ENCODE data around the gene MTHFSD. TPM values are rescaled to one million over a fixed set of nuclear protein-coding genes. Genes with fewer than 3 reads are reported as not detected.

The MTHFSD gene
- polyA plus RNA-seq, 1 donor from 2014 or later: 25.0 TPM

DNA sequence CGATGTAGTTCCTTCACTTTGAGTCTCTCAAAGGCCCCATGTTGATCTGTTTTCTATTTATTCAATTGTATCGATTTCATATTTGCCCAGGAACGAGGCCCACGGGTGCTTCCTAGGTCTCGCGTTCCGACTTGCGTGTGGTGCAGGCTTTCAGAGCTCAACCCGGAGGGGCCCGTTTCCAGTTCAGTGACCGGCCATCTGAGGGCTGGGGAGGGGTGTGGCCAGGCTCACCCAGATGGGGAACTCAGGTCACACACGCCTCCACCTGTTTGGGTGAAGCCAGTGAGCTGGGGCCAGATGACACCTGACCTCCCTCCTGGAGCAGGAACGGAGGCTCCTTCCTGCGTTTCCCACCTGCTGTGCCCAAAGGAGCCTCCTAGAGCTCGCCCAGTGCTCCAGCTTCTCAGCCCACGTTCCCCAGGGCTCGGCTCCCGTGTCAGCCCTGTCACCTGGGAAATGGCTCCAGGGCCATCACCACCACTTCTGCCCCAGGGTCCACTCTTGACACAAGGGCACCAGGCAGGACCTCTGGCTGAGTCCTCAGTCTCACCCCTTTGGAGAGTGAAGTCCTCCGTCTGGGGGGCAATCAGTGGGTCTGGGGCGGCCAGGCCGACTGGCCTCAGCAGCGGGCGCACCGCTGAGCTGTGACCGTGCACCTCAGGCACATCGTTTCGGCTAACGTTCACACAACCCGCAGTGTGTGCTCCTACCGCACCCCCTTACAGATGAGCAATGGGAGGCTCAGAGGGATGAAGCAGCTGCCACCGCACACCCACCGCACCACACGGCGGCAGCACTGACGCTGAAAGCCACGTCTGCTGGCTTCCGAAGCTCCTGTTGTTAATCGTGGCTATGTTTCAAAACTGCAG lies 26.7 kb downstream of the MTHFSD start:
- H3F3A ChIP-seq (ENCODE audit: insufficient read depth, low read length, poor library complexity, severe bottlenecking): no peaks in the 10 kb centered on the region
- no peaks in the 10 kb centered on the region for H3K9me3 ChIP-seq (ENCODE audit: low read length)
- H3K27me3 ChIP-seq (ENCODE audit: insufficient read depth, low read depth, low read length): no peaks in the 10 kb centered on the region
- no peak overlapping the region for H3K4me3 ChIP-seq (ENCODE audit: low read length)
- no peaks in the 10 kb centered on the region for H3K9me2 ChIP-seq (ENCODE audit: insufficient read depth, low read length)
- H4K20me1 ChIP-seq (ENCODE audit: insufficient read depth): no peaks in the 10 kb centered on the region
- no peak overlapping the region for H2AFZ ChIP-seq (ENCODE audit: low read depth, low read length)
- no peaks in the 10 kb centered on the region for H3K36me3 ChIP-seq (ENCODE audit: insufficient read depth, low read length)
- no peak overlapping the region for H3K4me2 ChIP-seq (ENCODE audit: low read length)
- TF ChIP-seq EZH2 (IDR thresholded peaks at IDR 0.05; ENCODE audit: borderline replicate concordance, insufficient read depth, low read length, poor library complexity, severe bottlenecking) (no peak), SMC3 (conservative IDR thresholded peaks at IDR 0.05; ENCODE audit: poor library complexity) (no peak), EP300 (conservative IDR thresholded peaks at IDR 0.05; ENCODE audit: poor library complexity, severe bottlenecking) (no peak), POLR2AphosphoS5 (IDR thresholded peaks at IDR 0.05) (no peak), TAF1 (IDR thresholded peaks at IDR 0.05; ENCODE audit: low read depth) (no peak), MXI1 (conservative IDR thresholded peaks at IDR 0.05; ENCODE audit: poor library complexity, severe bottlenecking) (no peak), REST (IDR thresholded peaks at IDR 0.05; ENCODE audit: borderline replicate concordance) (no peak), RAD21 (conservative IDR thresholded peaks at IDR 0.05) (no peak)
- TF ChIP-seq, protein P1, sequence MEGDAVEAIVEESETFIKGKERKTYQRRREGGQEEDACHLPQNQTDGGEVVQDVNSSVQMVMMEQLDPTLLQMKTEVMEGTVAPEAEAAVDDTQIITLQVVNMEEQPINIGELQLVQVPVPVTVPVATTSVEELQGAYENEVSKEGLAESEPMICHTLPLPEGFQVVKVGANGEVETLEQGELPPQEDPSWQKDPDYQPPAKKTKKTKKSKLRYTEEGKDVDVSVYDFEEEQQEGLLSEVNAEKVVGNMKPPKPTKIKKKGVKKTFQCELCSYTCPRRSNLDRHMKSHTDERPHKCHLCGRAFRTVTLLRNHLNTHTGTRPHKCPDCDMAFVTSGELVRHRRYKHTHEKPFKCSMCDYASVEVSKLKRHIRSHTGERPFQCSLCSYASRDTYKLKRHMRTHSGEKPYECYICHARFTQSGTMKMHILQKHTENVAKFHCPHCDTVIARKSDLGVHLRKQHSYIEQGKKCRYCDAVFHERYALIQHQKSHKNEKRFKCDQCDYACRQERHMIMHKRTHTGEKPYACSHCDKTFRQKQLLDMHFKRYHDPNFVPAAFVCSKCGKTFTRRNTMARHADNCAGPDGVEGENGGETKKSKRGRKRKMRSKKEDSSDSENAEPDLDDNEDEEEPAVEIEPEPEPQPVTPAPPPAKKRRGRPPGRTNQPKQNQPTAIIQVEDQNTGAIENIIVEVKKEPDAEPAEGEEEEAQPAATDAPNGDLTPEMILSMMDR (IDR thresholded peaks at IDR 0.05; ENCODE audit: poor library complexity, severe bottlenecking): no peak
- H3K9ac ChIP-seq (ENCODE audit: low read length): no peak overlapping the region
- H3K79me2 ChIP-seq (replicated peaks; ENCODE audit: insufficient read depth, low read length): no peaks in the 10 kb centered on the region
- H3K27ac ChIP-seq (ENCODE audit: low read length): no peak overlapping the region

DNA sequence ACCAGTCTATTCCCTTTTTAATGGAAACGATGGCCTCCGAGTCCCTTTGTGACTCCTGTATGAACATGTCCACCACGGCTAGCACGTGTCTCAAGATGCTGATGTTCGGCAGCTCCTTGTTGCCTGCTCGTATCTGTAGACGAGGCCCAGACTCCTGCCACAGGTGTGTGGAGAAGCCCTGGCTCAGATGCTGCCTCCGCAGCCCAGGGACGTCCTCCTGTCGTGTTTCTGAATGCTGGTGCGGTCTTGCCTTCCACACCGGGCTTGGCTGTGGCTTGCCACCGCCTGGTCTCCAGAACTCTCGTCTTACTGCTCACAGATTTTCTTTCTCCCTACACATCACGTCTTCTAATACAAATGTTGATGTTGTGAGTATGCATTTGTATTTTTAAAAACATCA lies 27.7 kb downstream of the MTHFSD start:
- TF ChIP-seq REST (IDR thresholded peaks at IDR 0.05; ENCODE audit: borderline replicate concordance): no peak
- TF ChIP-seq, protein P1 (IDR thresholded peaks at IDR 0.05; ENCODE audit: poor library complexity, severe bottlenecking): no peak
- TF ChIP-seq MXI1 (conservative IDR thresholded peaks at IDR 0.05; ENCODE audit: poor library complexity, severe bottlenecking): no peak
- no peak for TF ChIP-seq EZH2 (IDR thresholded peaks at IDR 0.05; ENCODE audit: borderline replicate concordance, insufficient read depth, low read length, poor library complexity, severe bottlenecking)
- no peak for TF ChIP-seq EP300 (conservative IDR thresholded peaks at IDR 0.05; ENCODE audit: poor library complexity, severe bottlenecking)
- no peak for TF ChIP-seq TAF1 (IDR thresholded peaks at IDR 0.05; ENCODE audit: low read depth)
- TF ChIP-seq SMC3 (conservative IDR thresholded peaks at IDR 0.05; ENCODE audit: poor library complexity): no peak
- no peak for TF ChIP-seq RAD21 (conservative IDR thresholded peaks at IDR 0.05)
- no peak for TF ChIP-seq POLR2AphosphoS5 (IDR thresholded peaks at IDR 0.05)
- H3F3A ChIP-seq (ENCODE audit: insufficient read depth, low read length, poor library complexity, severe bottlenecking): no peaks in the 10 kb centered on the region
- H3K4me3 ChIP-seq (ENCODE audit: low read length): no peak overlapping the region
- H4K20me1 ChIP-seq (ENCODE audit: insufficient read depth): no peaks in the 10 kb centered on the region
- H2AFZ ChIP-seq (ENCODE audit: low read depth, low read length): no peak overlapping the region
- no peaks in the 10 kb centered on the region for H3K27me3 ChIP-seq (ENCODE audit: insufficient read depth, low read depth, low read length)
- no peaks in the 10 kb centered on the region for H3K36me3 ChIP-seq (ENCODE audit: insufficient read depth, low read length)
- H3K9me2 ChIP-seq (ENCODE audit: insufficient read depth, low read length): no peaks in the 10 kb centered on the region
- H3K4me2 ChIP-seq (ENCODE audit: low read length): no peak overlapping the region
- no peaks in the 10 kb centered on the region for H3K79me2 ChIP-seq (replicated peaks; ENCODE audit: insufficient read depth, low read length)
- H3K9ac ChIP-seq (ENCODE audit: low read length): no peak overlapping the region
- H3K9me3 ChIP-seq (ENCODE audit: low read length): no peaks in the 10 kb centered on the region
- H3K27ac ChIP-seq (ENCODE audit: low read length): no peak overlapping the region
